ENCODE results near the gene P2RY14. TPM values are rescaled to one million over a fixed set of nuclear protein-coding genes. Genes with fewer than 3 reads are reported as not detected.

The P2RY14 gene
- total and polyA plus RNA-seq, 2 of the 13 experiments (the other 11 are each of a cell fraction or from before 2014, with no cell fraction given), result not detected

DNA sequence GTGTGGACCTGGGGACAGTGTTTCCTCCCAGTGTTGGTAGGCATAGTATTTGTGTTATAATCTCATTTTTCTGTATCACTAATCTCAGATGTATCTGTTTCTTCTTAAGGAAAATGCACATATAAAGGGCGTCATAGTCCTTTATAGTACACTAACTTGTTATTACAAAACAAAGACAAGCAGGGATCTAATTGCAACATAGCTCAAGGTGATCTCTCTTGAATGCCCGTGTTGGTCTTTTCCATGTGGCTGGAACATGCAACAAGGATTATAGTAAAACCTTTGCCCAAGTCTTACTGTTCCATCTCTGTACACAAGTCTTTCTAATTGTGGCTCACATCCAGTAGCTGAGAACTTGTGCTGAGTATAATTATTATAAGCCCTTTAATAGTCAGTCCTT is 41.8 kb upstream of the P2RY14 start:
- H4K20me1 ChIP-seq (ENCODE audit: insufficient read depth, low read length), result no peaks in the 10 kb centered on the region
- H3K9me3 ChIP-seq (ENCODE audit: low read length), result no peaks in the 10 kb centered on the region
- H3K9ac ChIP-seq (ENCODE audit: insufficient read depth, low read depth, low read length), result no peak overlapping the region
- WGBS (ENCODE audit: low lambda C conversion rate), result 0% methylated on average over 2 of the region's 2 CpGs
- BruUV-seq (replicated peaks), result no TSS peak
- H3K4me2 ChIP-seq (ENCODE audit: low read depth, low read length), result no peak overlapping the region
- no peaks in the 10 kb centered on the region for H3K79me2 ChIP-seq (ENCODE audit: insufficient read depth, low read length)
- ChIA-PET CTCF (ENCODE audit: low intra/inter-chr PET ratio, low total read pairs) (no interaction called here), POLR2A (no interaction called here)
- no peaks in the 10 kb centered on the region for H3K36me3 ChIP-seq (replicated peaks in 1 of 2; ENCODE audit: control insufficient read depth in 1 of 2, insufficient read depth in 2 of 2, low read length in 2 of 2)
- TF ChIP-seq, protein P1, sequence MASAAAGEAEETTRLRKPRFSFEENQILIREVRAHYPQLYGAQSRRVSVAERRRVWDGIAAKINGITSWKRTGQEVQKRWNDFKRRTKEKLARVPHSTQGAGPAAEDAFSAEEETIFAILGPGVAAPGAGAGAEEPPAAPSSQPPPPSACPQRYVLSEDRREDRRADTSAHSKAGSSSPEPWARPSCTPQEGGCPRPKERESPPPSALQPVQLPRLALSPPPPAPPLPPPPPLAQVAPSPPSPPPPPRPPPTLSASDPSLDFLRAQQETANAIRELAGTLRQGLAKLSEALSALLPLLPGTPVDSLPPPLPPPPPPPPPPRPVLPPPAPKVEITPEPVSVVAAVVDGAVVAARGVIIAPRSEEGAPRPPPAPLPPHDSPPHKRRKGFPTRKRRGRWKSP (CRISPR knock-in tag; IDR thresholded peaks at IDR 0.05), result no peak
- TF ChIP-seq CEBPB (IDR thresholded peaks at IDR 0.05; ENCODE audit: borderline replicate concordance, low read depth, low read length), result peak; percentile 25; the same call in 1 of the 2 replicates
- ATAC-seq (no peak), DNase-seq (ENCODE audit: low spot score) (no peak), FAIRE-seq (no peak)
- H3K4me1 ChIP-seq (ENCODE audit: insufficient read depth, low read length), result no peaks in the 10 kb centered on the region
- no peak overlapping the region for H3K4me3 ChIP-seq (replicated peaks in 1 of 3; ENCODE audit: insufficient read depth in 1 of 3, low read depth in 2 of 3, low read length in 3 of 3)
- in situ Hi-C loops (cut with HindIII; ENCODE audit: extremely low pct_ligation_motif_present, low pct_unique_long_range_greater_than_20kb) (no loop called here), intact Hi-C loops (cut with micrococcal nuclease; ENCODE audit: unreplicated experiment) (no loop called here)
- H3K27me3 ChIP-seq (ENCODE audit: control insufficient read depth in 1 of 2, insufficient read depth in 2 of 2, low read length in 2 of 2), result no peaks in the 10 kb centered on the region
- no peak overlapping the region for H2AFZ ChIP-seq (ENCODE audit: low read length)
- H3K27ac ChIP-seq (ENCODE audit: extremely low read length, insufficient read depth, low read length), result no peak overlapping the region

- Histone ChIP-seq H3K4me1 (ENCODE audit: insufficient read depth, low read length) (no peaks in the 10 kb centered on the region), H2AFZ (ENCODE audit: low read length) (no peak overlapping the region), H3K9me3 (ENCODE audit: low read length) (no peaks in the 10 kb centered on the region), H3K9ac (ENCODE audit: insufficient read depth, low read depth, low read length) (no peak overlapping the region), H4K20me1 (ENCODE audit: insufficient read depth, low read length) (no peaks in the 10 kb centered on the region), H3K27ac (ENCODE audit: extremely low read length, insufficient read depth, low read length) (no peak overlapping the region), H3K27me3 (ENCODE audit: control insufficient read depth in 1 of 2, insufficient read depth in 2 of 2, low read length in 2 of 2) (no peaks in the 10 kb centered on the region), H3K4me3 (replicated peaks in 1 of 3; ENCODE audit: insufficient read depth in 1 of 3, low read depth in 2 of 3, low read length in 3 of 3) (no peak overlapping the region), H3K36me3 (replicated peaks in 1 of 2; ENCODE audit: control insufficient read depth in 1 of 2, insufficient read depth in 2 of 2, low read length in 2 of 2) (no peaks in the 10 kb centered on the region), H3K4me2 (ENCODE audit: low read depth, low read length) (no peak overlapping the region), H3K79me2 (ENCODE audit: insufficient read depth, low read length) (no peaks in the 10 kb centered on the region)
- in situ Hi-C loops (cut with HindIII; ENCODE audit: extremely low pct_ligation_motif_present, low pct_unique_long_range_greater_than_20kb) (no loop called here), intact Hi-C loops (cut with micrococcal nuclease; ENCODE audit: unreplicated experiment) (no loop called here)
- ChIA-PET CTCF (ENCODE audit: low intra/inter-chr PET ratio, low total read pairs) (no interaction called here), POLR2A (no interaction called here)
- ATAC-seq (no peak), DNase-seq (ENCODE audit: low spot score) (no peak), FAIRE-seq (no peak)
- WGBS (ENCODE audit: low lambda C conversion rate), result 58% methylated on average over 4 of the region's 4 CpGs
- no TSS peak for BruUV-seq (replicated peaks)
- TF ChIP-seq, protein P2, sequence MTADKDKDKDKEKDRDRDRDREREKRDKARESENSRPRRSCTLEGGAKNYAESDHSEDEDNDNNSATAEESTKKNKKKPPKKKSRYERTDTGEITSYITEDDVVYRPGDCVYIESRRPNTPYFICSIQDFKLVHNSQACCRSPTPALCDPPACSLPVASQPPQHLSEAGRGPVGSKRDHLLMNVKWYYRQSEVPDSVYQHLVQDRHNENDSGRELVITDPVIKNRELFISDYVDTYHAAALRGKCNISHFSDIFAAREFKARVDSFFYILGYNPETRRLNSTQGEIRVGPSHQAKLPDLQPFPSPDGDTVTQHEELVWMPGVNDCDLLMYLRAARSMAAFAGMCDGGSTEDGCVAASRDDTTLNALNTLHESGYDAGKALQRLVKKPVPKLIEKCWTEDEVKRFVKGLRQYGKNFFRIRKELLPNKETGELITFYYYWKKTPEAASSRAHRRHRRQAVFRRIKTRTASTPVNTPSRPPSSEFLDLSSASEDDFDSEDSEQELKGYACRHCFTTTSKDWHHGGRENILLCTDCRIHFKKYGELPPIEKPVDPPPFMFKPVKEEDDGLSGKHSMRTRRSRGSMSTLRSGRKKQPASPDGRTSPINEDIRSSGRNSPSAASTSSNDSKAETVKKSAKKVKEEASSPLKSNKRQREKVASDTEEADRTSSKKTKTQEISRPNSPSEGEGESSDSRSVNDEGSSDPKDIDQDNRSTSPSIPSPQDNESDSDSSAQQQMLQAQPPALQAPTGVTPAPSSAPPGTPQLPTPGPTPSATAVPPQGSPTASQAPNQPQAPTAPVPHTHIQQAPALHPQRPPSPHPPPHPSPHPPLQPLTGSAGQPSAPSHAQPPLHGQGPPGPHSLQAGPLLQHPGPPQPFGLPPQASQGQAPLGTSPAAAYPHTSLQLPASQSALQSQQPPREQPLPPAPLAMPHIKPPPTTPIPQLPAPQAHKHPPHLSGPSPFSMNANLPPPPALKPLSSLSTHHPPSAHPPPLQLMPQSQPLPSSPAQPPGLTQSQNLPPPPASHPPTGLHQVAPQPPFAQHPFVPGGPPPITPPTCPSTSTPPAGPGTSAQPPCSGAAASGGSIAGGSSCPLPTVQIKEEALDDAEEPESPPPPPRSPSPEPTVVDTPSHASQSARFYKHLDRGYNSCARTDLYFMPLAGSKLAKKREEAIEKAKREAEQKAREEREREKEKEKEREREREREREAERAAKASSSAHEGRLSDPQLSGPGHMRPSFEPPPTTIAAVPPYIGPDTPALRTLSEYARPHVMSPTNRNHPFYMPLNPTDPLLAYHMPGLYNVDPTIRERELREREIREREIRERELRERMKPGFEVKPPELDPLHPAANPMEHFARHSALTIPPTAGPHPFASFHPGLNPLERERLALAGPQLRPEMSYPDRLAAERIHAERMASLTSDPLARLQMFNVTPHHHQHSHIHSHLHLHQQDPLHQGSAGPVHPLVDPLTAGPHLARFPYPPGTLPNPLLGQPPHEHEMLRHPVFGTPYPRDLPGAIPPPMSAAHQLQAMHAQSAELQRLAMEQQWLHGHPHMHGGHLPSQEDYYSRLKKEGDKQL (CRISPR knock-in tag; IDR thresholded peaks at IDR 0.05; ENCODE audit: low read depth), result no peak
- TF ChIP-seq ARID4A (CRISPR knock-in tag; IDR thresholded peaks at IDR 0.05; ENCODE audit: borderline replicate concordance), result no peak
- no peak for TF ChIP-seq RARG (CRISPR knock-in tag; IDR thresholded peaks at IDR 0.05; ENCODE audit: low read depth)
- TF ChIP-seq NFIC (IDR thresholded peaks at IDR 0.05; ENCODE audit: low read length), result no peak
- TF ChIP-seq ZNF430 (CRISPR knock-in tag; IDR thresholded peaks at IDR 0.05), result no peak
Observed at GRCh38 chr3:151319628-151320027, 41.3 kb upstream of the P2RY14 start.

Measured in HepG2 (cell line).